K562 (cell line): Measurements from ENCODE around the gene SRCAP.
A peak's percentile ranks its signal among the peaks of the same experiment; 100 is the strongest.

Experiments
- CTCF ChIP-seq, 3 experiments: IDR thresholded peaks in 2 of 3; conservative IDR thresholded peaks in 1 of 3; 2 replicates each; pipeline ENCODE4 v1.5.1; 2011 to 2012; ENCODE audit warnings: low read length in 3 of 3, mild to moderate bottlenecking in 3 of 3, control low read depth in 2 of 3, improper control_type of control experiment in 1 of 3, inconsistent platforms in 1 of 3, low read depth in 1 of 3, mixed read lengths in 1 of 3, moderate library complexity in 1 of 3; ENCODE audit not compliant: insufficient read depth in 2 of 3
- DPF2 ChIP-seq: fragments of 450-650 bp; IDR thresholded peaks from 2 replicates; pipeline ENCODE4 v1.6.1; 2016
- EGR1 ChIP-seq: fragments of 450-650 bp; conservative IDR thresholded peaks from 2 replicates; pipeline ENCODE4 v1.6.1; 2017; ENCODE audit warnings: mild to moderate bottlenecking
- ETV6 ChIP-seq, 3 experiments: fragments of 150-350 bp in 1 of 3; sonication (generic) in 1 of 3; formaldehyde crosslinking in 1 of 3; IDR thresholded peaks; 2 replicates each; pipeline versions ENCODE4 v1.6.1 to v1.8.0; 2014 to 2022; ENCODE audit warnings: borderline replicate concordance in 2 of 3, low read depth in 2 of 3, antibody characterized with exemption in 1 of 3, low read length in 1 of 3, mild to moderate bottlenecking in 1 of 3, missing genetic modification reagents in 1 of 3
- MNT ChIP-seq, 2 experiments: fragments of 450-650 bp; conservative IDR thresholded peaks; 2 replicates each; pipeline ENCODE4 v1.6.1; 2017; ENCODE audit warnings: mild to moderate bottlenecking in 2 of 2, moderate library complexity in 2 of 2
- NELFE ChIP-seq: IDR thresholded peaks from 2 replicates; pipeline ENCODE4 v1.6.1; 2011; ENCODE audit warnings: mild to moderate bottlenecking; ENCODE audit not compliant: insufficient read depth, insufficient read length
- POLR2A ChIP-seq: fragments of 450-650 bp; conservative IDR thresholded peaks from 2 replicates; pipeline ENCODE4 v1.6.1; 2016
- SIN3A ChIP-seq, 2 experiments: fragments of 150-350 bp in 1 of 2; IDR thresholded peaks; 2 replicates each; pipeline ENCODE4 v1.6.1; 2011 to 2016; ENCODE audit warnings: borderline replicate concordance in 2 of 2, low read depth in 2 of 2, low read length in 2 of 2, mild to moderate bottlenecking in 2 of 2, moderate library complexity in 2 of 2; ENCODE audit not compliant: control insufficient read depth in 1 of 2
- SP1 ChIP-seq: sonication (generic); formaldehyde crosslinking; IDR thresholded peaks from 2 replicates; pipeline ENCODE4 v1.8.1; 2022; ENCODE audit warnings: mild to moderate bottlenecking, missing genetic modification reagents
- SREBF2 ChIP-seq: sonication (generic); formaldehyde crosslinking; IDR thresholded peaks from 2 replicates; pipeline ENCODE4 v1.4.0; 2020; ENCODE audit warnings: mild to moderate bottlenecking, missing genetic modification reagents
- STAG1 ChIP-seq: sonication (generic); formaldehyde crosslinking; IDR thresholded peaks from 2 replicates; pipeline ENCODE4 v1.5.0; 2020; ENCODE audit warnings: missing genetic modification reagents, borderline replicate concordance
- TFE3 ChIP-seq: fragments of 450-650 bp; formaldehyde crosslinking; IDR thresholded peaks from 2 replicates; pipeline ENCODE4 v1.4.0; 2020; ENCODE audit warnings: mild to moderate bottlenecking, mixed read lengths
- ZNF134 ChIP-seq: fragments of 250-450 bp; sonication (Bioruptor Pico); conservative IDR thresholded peaks from 2 replicates; pipeline ENCODE4 v1.4.0; 2020
- ZNF589 ChIP-seq: fragments of 200-800 bp; sonication (Bioruptor generic); IDR thresholded peaks from 2 replicates; pipeline ENCODE4 v1.6.1; 2016; ENCODE audit warnings: low read depth, missing genetic modification characterization, missing compliant biosample characterization

GRCh38 chr16:30761928-30762902 is 63.2 kb downstream of the SRCAP start, which contains the start of the genes CFAP119 and RNF40:
- TF ChIP-seq STAG1 (CRISPR knock-in tag) (no peak), ZNF134 (CRISPR knock-in tag) (no peak), POLR2A (peak; percentile 86), ETV6 (IDR thresholded peaks at IDR 0.05; ENCODE audit: borderline replicate concordance in 1 of 2, low read depth in 2 of 2, low read length in 1 of 2) (no peak), ETV6 (CRISPR knock-in tag; IDR thresholded peaks at IDR 0.05; ENCODE audit: borderline replicate concordance) (no peak; the same call in 1 of the 2 replicates), SIN3A (IDR thresholded peaks at IDR 0.05; ENCODE audit: borderline replicate concordance in 2 of 2, control insufficient read depth in 1 of 2, low read depth in 2 of 2, low read length in 2 of 2) (peak; percentile 94 to 99; a peak in 3 of 4 replicates), SREBF2 (CRISPR knock-in tag) (no peak), SP1 (CRISPR knock-in tag) (peak; percentile 51), NELFE (no peak), CTCF (IDR thresholded peaks at IDR 0.05 in 2 of 3, conservative IDR thresholded peaks at IDR 0.05 in 1 of 3; ENCODE audit: insufficient read depth in 2 of 3, low read depth in 1 of 3, low read length in 3 of 3) (no peak), ZNF589 (CRISPR knock-in tag) (no peak), DPF2 (no peak), EGR1 (no peak), TFE3 (CRISPR knock-in tag) (no peak), MNT (conservative IDR thresholded peaks at IDR 0.05) (peak; percentile 66 to 87; a peak in 3 of 4 replicates)
